A673 (cell line): ENCODE results near the gene TMPRSS6. TPM values are rescaled to one million over a fixed set of nuclear protein-coding genes. Genes with fewer than 3 reads are reported as not detected.

Experiments
- BruUV-seq: library from RNA; stranded (reverse); fragments of 400-500 nt; replicated peaks from 2 replicates; lab custom pipeline; 2021; lab: Mats Ljungman, UMichigan
- CTCF ChIA-PET: fragments of 300-600 bp; sonication (Branson Sonifier 250); formaldehyde crosslinking; loops from one replicate; lab custom pipeline; 2022; ENCODE audit warnings: antibody characterized with exemption; lab: Charles Lee
- POLR2A ChIA-PET: fragments of 300-600 bp; sonication (Branson Sonifier 250); formaldehyde crosslinking; loops from one replicate; lab custom pipeline; 2022; ENCODE audit warnings: antibody characterized with exemption; ENCODE audit not compliant: low non-redundant PET; lab: Charles Lee
- DNase-seq: peaks from one replicate; pipeline ENCODE4 v3.0.0-alpha.2; 2015; ENCODE audit warnings: low spot score
- H3K27ac ChIP-seq: fragments of 200-600 bp; sonication (generic); 2 replicates; pipeline ENCODE4 v1.5.1; 2016; ENCODE audit warnings: mixed run types, low read depth, mild to moderate bottlenecking, mixed read lengths, antibody characterized with exemption, low read length; ENCODE audit not compliant: poor library complexity, severe bottlenecking
- H3K27me3 ChIP-seq: fragments of 200-600 bp; sonication (generic); replicated peaks from 2 replicates; pipeline ENCODE4 v1.6.1; 2017; ENCODE audit warnings: mixed run types, low read depth, mild to moderate bottlenecking, mixed read lengths, antibody characterized with exemption, low read length; ENCODE audit not compliant: insufficient read depth, poor library complexity
- H3K36me3 ChIP-seq: fragments of 200-600 bp; sonication (generic); 2 replicates; pipeline ENCODE4 v1.6.1; 2016; ENCODE audit warnings: mixed run types, mild to moderate bottlenecking, mixed read lengths, antibody characterized with exemption, low read length; ENCODE audit not compliant: insufficient read depth, poor library complexity, severe bottlenecking
- H3K4me1 ChIP-seq: fragments of 200-600 bp; sonication (generic); 2 replicates; pipeline ENCODE4 v1.6.1; 2017; ENCODE audit warnings: mixed run types, mild to moderate bottlenecking, mixed read lengths, antibody characterized with exemption, low read length; ENCODE audit not compliant: insufficient read depth, poor library complexity, severe bottlenecking
- H3K4me3 ChIP-seq: fragments of 200-600 bp; sonication (generic); 2 replicates; pipeline ENCODE4 v1.5.1; 2016; ENCODE audit warnings: low read depth, mixed run types, mild to moderate bottlenecking, mixed read lengths, low read length; ENCODE audit not compliant: poor library complexity, severe bottlenecking
- H3K9me3 ChIP-seq: fragments of 200-600 bp; sonication (generic); 2 replicates; pipeline ENCODE4 v1.6.1; 2016; ENCODE audit warnings: mixed run types, low read depth, mild to moderate bottlenecking, mixed read lengths, antibody characterized with exemption, low read length; ENCODE audit not compliant: poor library complexity, severe bottlenecking
- EZH2 ChIP-seq: fragments of 200-600 bp; sonication (generic); IDR thresholded peaks from 2 replicates; pipeline ENCODE4 v1.6.1; 2017; ENCODE audit warnings: borderline replicate concordance, low read depth, mild to moderate bottlenecking, mixed read lengths, antibody characterized with exemption, low read length; ENCODE audit not compliant: poor library complexity, severe bottlenecking
- intact Hi-C: fragments of 100-400 bp; cut with micrococcal nuclease; formaldehyde crosslinking; loops from one replicate; pipeline ENCODE4 v1.10.0; 2022; ENCODE audit not compliant: unreplicated experiment
- total RNA-seq: library from RNA; stranded (reverse); gene quantifications from 2 replicates; pipeline ENCODE4 v1.2.3, GENCODE V29; 2021
- TF ChIP-seq, protein P1 (sequence below): fragments of 300-800, 200-600 bp; sonication (generic); conservative IDR thresholded peaks from 2 replicates; pipeline ENCODE4 v1.5.1; 2017; ENCODE audit warnings: low read depth, mild to moderate bottlenecking, antibody characterized with exemption, low read length, moderate library complexity, mixed read lengths

Gene TMPRSS6
- total RNA-seq, 1 experiment from 2014 or later, result not detected

DNA sequence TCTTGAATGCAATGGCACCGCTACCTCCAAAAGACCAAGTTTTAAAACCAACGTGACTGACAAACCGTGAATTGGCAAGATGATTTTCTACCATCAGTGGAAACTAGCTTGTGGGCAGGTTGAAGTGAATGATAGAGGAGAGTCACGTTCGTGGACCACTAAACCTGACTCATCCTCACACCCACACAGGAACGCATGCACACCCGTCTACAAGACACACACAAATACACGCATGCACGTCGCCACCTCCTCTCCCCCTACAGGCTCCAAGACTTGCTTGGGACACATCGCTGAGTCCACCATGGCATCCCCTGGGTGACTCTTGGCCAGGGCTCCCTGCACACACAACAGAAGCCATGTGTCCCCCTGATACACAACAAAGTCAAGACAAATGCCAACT, 14.4 kb downstream of the TMPRSS6 start:
- no TSS peak for BruUV-seq

DNA sequence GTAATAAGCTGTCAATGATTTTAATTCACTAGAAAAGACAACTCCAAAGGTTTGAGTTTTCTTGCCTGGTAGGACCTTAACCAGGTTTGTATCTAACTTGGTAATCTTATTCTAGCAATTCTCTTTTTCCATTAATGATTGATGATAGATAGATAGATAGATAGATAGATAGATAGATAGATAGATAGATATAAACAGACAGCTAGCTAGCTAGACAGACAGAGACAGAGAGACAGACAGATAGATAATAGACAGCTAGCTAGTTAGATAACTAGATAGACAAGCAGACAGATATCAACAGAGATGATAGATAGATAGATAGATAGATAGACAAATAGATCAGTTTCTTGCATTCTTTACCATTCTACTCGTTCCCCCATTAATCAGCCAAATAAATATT, 15.3 kb downstream of the TMPRSS6 start:
- CTCF ChIA-PET, result no interaction called here
- POLR2A ChIA-PET, result no interaction called here

More for the DNA sequence above, 14.4 kb downstream of the TMPRSS6 start:
- POLR2A ChIA-PET, result no interaction called here
- H3K27ac ChIP-seq, result no peak overlapping the region
- H3K4me1 ChIP-seq, result no peaks in the 10 kb centered on the region
- intact Hi-C loops, result no loop called here
- no peaks in the 10 kb centered on the region for H3K9me3 ChIP-seq
- no peak overlapping the region for H3K4me3 ChIP-seq
- DNase-seq, result no peak
- H3K27me3 ChIP-seq, result peaks cover 22% of the 10 kb centered on the region
- TF ChIP-seq, protein P1, sequence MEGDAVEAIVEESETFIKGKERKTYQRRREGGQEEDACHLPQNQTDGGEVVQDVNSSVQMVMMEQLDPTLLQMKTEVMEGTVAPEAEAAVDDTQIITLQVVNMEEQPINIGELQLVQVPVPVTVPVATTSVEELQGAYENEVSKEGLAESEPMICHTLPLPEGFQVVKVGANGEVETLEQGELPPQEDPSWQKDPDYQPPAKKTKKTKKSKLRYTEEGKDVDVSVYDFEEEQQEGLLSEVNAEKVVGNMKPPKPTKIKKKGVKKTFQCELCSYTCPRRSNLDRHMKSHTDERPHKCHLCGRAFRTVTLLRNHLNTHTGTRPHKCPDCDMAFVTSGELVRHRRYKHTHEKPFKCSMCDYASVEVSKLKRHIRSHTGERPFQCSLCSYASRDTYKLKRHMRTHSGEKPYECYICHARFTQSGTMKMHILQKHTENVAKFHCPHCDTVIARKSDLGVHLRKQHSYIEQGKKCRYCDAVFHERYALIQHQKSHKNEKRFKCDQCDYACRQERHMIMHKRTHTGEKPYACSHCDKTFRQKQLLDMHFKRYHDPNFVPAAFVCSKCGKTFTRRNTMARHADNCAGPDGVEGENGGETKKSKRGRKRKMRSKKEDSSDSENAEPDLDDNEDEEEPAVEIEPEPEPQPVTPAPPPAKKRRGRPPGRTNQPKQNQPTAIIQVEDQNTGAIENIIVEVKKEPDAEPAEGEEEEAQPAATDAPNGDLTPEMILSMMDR, result no peak
- TF ChIP-seq EZH2, result no peak
- CTCF ChIA-PET, result no interaction called here
- H3K36me3 ChIP-seq, result no peaks in the 10 kb centered on the region

DNA sequence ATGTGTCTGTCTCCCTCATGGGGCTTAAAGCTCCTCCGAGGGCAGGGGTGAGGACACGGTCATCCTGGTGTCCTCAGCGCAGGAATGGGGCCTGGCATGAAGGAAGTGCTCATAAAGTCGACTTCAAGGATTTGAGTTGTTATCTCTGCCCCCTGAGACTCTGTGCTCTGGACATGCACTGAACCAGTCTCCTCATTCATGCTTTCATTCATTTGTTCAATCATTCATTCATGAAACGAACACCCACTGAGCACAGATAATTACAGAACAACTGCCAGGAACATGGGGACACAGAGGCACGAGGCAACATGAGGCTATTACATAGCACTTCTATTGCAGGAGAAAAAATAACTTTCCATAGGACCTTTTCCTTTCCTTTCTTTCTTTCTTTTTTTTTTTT, 16.5 kb downstream of the TMPRSS6 start:
- H3K27me3 ChIP-seq, result peaks cover 22% of the 10 kb centered on the region
- CTCF ChIA-PET, result no interaction called here

More for the DNA sequence above, 15.3 kb downstream of the TMPRSS6 start:
- H3K27me3 ChIP-seq, result peaks cover 22% of the 10 kb centered on the region
- DNase-seq, result no peak
- no peak for TF ChIP-seq EZH2
- TF ChIP-seq, protein P1, result no peak
- no peaks in the 10 kb centered on the region for H3K4me1 ChIP-seq
- no TSS peak for BruUV-seq
- no peaks in the 10 kb centered on the region for H3K9me3 ChIP-seq
- no peak overlapping the region for H3K4me3 ChIP-seq
- no peaks in the 10 kb centered on the region for H3K36me3 ChIP-seq
- H3K27ac ChIP-seq, result no peak overlapping the region
- intact Hi-C loops, result no loop called here

More for the DNA sequence above, 16.5 kb downstream of the TMPRSS6 start:
- no peak overlapping the region for H3K4me3 ChIP-seq
- POLR2A ChIA-PET, result no interaction called here
- H3K27ac ChIP-seq, result no peak overlapping the region
- intact Hi-C loops, result no loop called here
- no peaks in the 10 kb centered on the region for H3K9me3 ChIP-seq
- DNase-seq, result no peak
- TF ChIP-seq EZH2, result no peak
- TF ChIP-seq, protein P1, result no peak
- no TSS peak for BruUV-seq
- H3K4me1 ChIP-seq, result no peaks in the 10 kb centered on the region
- H3K36me3 ChIP-seq, result no peaks in the 10 kb centered on the region
